ENCODE data around the gene MPZ. TPM values are rescaled to one million over a fixed set of nuclear protein-coding genes. Genes with fewer than 3 reads are reported as not detected.

Gene MPZ
- total RNA-seq (3.6 TPM), polyA plus RNA-seq (4.5 TPM)
- long read RNA-seq, donor 1, result 0 reads
- long read RNA-seq, donor 2, partial matches to known transcripts, result 13 of 16 reads
- long read RNA-seq, donor 2, other reads (novel, unspliced or antisense), result 0 of 16 reads
- long read RNA-seq, donor 3, partial matches to known transcripts, result 0 of 3 reads
- long read RNA-seq, donor 3, other reads (novel, unspliced or antisense), result 0 of 3 reads
- long read RNA-seq, donor 4, partial matches to known transcripts, result 0 of 1 reads
- long read RNA-seq, donor 4, other reads (novel, unspliced or antisense), result 0 of 1 reads
- long read RNA-seq, donor 5, partial matches to known transcripts, result 0 of 2 reads
- long read RNA-seq, donor 5, other reads (novel, unspliced or antisense), result 0 of 2 reads
- long read RNA-seq, donor 6, partial matches to known transcripts, result 0 of 1 reads
- long read RNA-seq, donor 6, other reads (novel, unspliced or antisense), result 0 of 1 reads
- long read RNA-seq, donor 7, result 0 reads
- long read RNA-seq, donor 8, result 0 reads
- long read RNA-seq, donor 9, partial matches to known transcripts, result 0 of 2 reads
- long read RNA-seq, donor 9, other reads (novel, unspliced or antisense), result 0 of 2 reads
- long read RNA-seq, donor 10, partial matches to known transcripts, result 0 of 1 reads
- long read RNA-seq, donor 10, other reads (novel, unspliced or antisense), result 0 of 1 reads

DNA sequence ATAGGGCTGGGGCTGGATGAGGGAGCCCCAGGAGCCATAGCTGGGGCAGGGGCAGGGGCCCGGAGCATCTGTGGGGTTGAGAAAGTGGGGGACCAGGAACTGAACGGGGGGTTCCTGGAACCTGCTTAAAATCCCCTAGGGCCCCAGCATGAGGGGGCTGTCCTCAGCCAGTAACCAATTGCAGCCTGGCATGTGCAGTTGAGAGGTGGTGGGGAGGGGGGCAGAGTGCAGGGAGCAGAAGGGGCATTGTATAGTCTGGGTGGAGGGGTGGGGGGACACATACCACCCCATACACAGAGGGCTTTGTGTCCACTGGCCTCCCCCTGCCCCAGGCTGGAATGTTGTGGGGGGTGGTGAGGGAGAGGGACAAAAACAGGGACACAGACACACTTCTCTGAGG lies at the start of gene MPZ:
Gene MPZ (minus strand): TSS at position 101 of the 400 bp plus-strand sequence. CDS start 63 bp downstream, at position 38.
- Histone ChIP-seq H3K27ac (ENCODE audit: low read depth in 1 of 2, low read length in 1 of 2) (no peak within 1 kb of the TSS), H3K36me3 (ENCODE audit: control insufficient read depth in 2 of 2, insufficient read depth in 2 of 2, low read length in 1 of 2) (no peaks in the 10 kb centered on the region), H3K27me3 (ENCODE audit: control insufficient read depth in 2 of 2, insufficient read depth in 1 of 2, low read length in 1 of 2) (peaks cover 2 to 6% of the 10 kb centered on the region in 2 donors), H3K4me3 (ENCODE audit: low read length in 2 of 2) (no peak within 1 kb of the TSS), H3K9me3 (ENCODE audit: control insufficient read depth in 2 of 2, insufficient read depth in 1 of 2, low read length in 1 of 2) (no peaks in the 10 kb centered on the region), H3K4me1 (ENCODE audit: control insufficient read depth in 2 of 2, insufficient read depth in 2 of 2, low read length in 2 of 2) (peaks cover 12 to 17% of the 10 kb centered on the region in 2 donors)
- WGBS, result 76% methylated on average over 2 of the region's 2 CpGs
- no peak for DNase-seq (ENCODE audit: low read depth in 6 of 9, low spot score in 9 of 9)

DNA sequence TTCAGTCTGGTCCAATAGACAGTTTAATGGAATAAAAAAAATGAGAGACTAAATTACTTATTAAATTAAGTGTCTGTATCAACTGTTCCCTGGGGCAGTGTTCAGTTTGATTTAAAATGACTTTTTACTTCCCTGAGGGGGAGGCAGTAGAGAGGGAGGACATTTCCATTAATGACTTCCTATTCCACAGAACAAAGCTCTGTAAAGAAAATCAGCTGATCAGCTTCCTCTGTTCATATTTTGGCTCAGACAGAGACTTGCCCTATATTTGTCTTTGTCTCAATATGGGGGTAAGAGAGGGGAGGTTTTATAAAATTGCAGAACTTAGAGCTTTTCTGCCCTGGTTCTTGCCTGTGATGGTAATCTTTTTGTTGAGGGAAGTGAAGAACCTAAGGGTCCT lies 49.5 kb upstream of the MPZ start:
- Histone ChIP-seq H3K4me3 (ENCODE audit: low read length in 2 of 2) (no peak overlapping the region), H3K27me3 (ENCODE audit: control insufficient read depth in 2 of 2, insufficient read depth in 1 of 2, low read length in 1 of 2) (no peaks in the 10 kb centered on the region), H3K9me3 (ENCODE audit: control insufficient read depth in 2 of 2, insufficient read depth in 1 of 2, low read length in 1 of 2) (no peaks in the 10 kb centered on the region), H3K36me3 (ENCODE audit: control insufficient read depth in 2 of 2, insufficient read depth in 2 of 2, low read length in 1 of 2) (peaks cover 17 to 30% of the 10 kb centered on the region in 2 donors), H3K4me1 (ENCODE audit: control insufficient read depth in 2 of 2, insufficient read depth in 2 of 2, low read length in 2 of 2) (no peaks in the 10 kb centered on the region), H3K27ac (ENCODE audit: low read depth in 1 of 2, low read length in 1 of 2) (no peak overlapping the region)
- DNase-seq (ENCODE audit: low read depth in 6 of 9, low spot score in 9 of 9), result no peak

DNA sequence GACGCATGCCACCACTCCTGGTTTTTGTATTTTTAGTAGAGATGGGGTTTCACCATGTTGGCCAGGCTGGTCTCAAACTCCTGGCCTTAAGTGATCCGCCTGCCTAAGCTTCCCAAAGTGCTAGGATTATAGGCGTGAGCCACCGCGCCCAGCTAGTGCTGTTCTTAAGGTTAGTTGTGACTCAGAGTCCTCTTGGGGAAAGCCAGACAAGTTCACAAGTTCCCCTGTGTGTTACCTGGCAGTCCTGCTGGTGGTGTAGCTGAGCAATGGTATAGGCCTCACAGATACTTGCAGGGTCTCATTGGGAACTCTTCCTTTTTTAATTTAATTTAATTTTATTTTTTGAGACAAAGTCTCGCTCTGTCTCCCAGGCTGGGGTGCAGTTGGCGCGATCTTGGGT lies 47.3 kb upstream of the MPZ start:
- Histone ChIP-seq H3K4me1 (ENCODE audit: control insufficient read depth in 2 of 2, insufficient read depth in 2 of 2, low read length in 2 of 2) (no peaks in the 10 kb centered on the region), H3K27me3 (ENCODE audit: control insufficient read depth in 2 of 2, insufficient read depth in 1 of 2, low read length in 1 of 2) (no peaks in the 10 kb centered on the region), H3K27ac (ENCODE audit: low read depth in 1 of 2, low read length in 1 of 2) (no peak overlapping the region), H3K9me3 (ENCODE audit: control insufficient read depth in 2 of 2, insufficient read depth in 1 of 2, low read length in 1 of 2) (no peaks in the 10 kb centered on the region), H3K4me3 (ENCODE audit: low read length in 2 of 2) (no peak overlapping the region), H3K36me3 (ENCODE audit: control insufficient read depth in 2 of 2, insufficient read depth in 2 of 2, low read length in 1 of 2) (peaks cover 13 to 21% of the 10 kb centered on the region in 2 donors)
- WGBS, result 97% methylated on average over 8 of the region's 8 CpGs
- DNase-seq (ENCODE audit: low read depth in 6 of 9, low spot score in 9 of 9), result no peak

DNA sequence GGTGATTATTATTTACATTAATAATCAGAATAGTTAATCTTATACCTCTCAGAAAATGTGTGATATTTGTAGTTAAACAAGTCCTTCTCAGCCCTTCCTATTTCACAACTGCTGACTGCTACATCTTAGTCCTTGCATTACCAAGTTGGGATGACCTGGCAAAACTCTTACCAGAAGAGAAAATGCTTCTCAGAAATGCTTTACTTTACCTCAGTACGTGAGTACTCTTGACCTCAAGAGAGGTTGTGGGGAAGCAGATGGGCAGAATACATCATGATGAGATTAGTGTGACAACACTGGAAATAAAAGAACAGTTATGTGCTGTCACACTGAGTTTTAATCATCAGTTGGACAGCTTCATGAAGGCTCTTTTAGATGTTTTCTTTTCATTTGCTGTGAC lies 41.7 kb upstream of the MPZ start:
- Histone ChIP-seq H3K27me3 (ENCODE audit: control insufficient read depth in 2 of 2, insufficient read depth in 1 of 2, low read length in 1 of 2) (no peaks in the 10 kb centered on the region), H3K4me1 (ENCODE audit: control insufficient read depth in 2 of 2, insufficient read depth in 2 of 2, low read length in 2 of 2) (no peaks in the 10 kb centered on the region), H3K27ac (ENCODE audit: low read depth in 1 of 2, low read length in 1 of 2) (no peak overlapping the region), H3K4me3 (ENCODE audit: low read length in 2 of 2) (no peak overlapping the region), H3K9me3 (ENCODE audit: control insufficient read depth in 2 of 2, insufficient read depth in 1 of 2, low read length in 1 of 2) (no peaks in the 10 kb centered on the region), H3K36me3 (ENCODE audit: control insufficient read depth in 2 of 2, insufficient read depth in 2 of 2, low read length in 1 of 2) (peaks cover 7 to 9% of the 10 kb centered on the region in 2 donors)
- no peak for DNase-seq (ENCODE audit: low read depth in 6 of 9, low spot score in 9 of 9)
- 96% methylated on average over 1 of the region's 1 CpG for WGBS

DNA sequence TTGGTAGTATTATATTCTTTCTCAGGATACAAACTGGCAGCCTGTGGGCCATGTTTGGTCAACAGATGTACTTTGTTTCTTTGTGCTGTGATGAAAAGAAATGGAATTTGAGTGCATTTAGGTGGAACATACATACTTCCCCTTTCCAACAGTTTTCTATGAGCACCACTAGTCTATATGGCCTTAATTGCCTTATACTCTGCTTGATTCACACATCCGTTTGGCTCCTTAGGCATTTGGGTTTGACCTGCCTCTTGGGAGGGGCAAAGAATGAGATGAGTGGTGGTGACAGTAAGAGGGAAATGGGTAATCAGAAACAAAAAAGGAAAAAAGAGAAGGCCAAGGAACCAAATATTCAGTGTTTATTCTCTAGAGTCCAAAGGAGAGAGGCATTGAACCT lies 40.9 kb upstream of the MPZ start:
- Histone ChIP-seq H3K36me3 (ENCODE audit: control insufficient read depth in 2 of 2, insufficient read depth in 2 of 2, low read length in 1 of 2) (peaks cover 6 to 9% of the 10 kb centered on the region in 2 donors), H3K4me1 (ENCODE audit: control insufficient read depth in 2 of 2, insufficient read depth in 2 of 2, low read length in 2 of 2) (no peaks in the 10 kb centered on the region), H3K27me3 (ENCODE audit: control insufficient read depth in 2 of 2, insufficient read depth in 1 of 2, low read length in 1 of 2) (no peaks in the 10 kb centered on the region), H3K9me3 (ENCODE audit: control insufficient read depth in 2 of 2, insufficient read depth in 1 of 2, low read length in 1 of 2) (no peaks in the 10 kb centered on the region), H3K27ac (ENCODE audit: low read depth in 1 of 2, low read length in 1 of 2) (no peak overlapping the region), H3K4me3 (ENCODE audit: low read length in 2 of 2) (no peak overlapping the region)
- DNase-seq (ENCODE audit: low read depth in 6 of 9, low spot score in 9 of 9), result no peak
- WGBS, result 97% methylated on average over 1 of the region's 1 CpG

DNA sequence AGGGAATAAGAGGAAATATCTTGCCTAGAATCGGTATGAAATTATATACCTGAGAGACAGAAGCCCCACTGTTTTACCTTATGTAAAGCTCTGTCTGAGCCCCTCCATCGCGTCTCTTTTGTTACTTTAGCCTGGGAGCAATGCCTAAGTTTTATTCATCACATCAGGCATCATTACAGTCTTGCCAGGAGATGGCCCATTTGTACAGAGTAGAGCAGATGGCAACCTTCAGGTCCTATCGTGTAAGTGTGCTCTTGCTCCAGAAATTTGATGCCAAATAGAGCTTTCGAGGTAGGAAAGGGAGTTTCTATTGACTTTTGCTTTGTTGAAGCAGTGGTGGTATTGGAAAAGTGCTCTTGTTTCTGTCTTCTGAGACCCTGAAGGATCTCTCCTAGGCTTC lies 33.1 kb upstream of the MPZ start:
- Histone ChIP-seq H3K27me3 (ENCODE audit: control insufficient read depth in 2 of 2, insufficient read depth in 1 of 2, low read length in 1 of 2) (no peaks in the 10 kb centered on the region), H3K4me3 (ENCODE audit: low read length in 2 of 2) (no peak overlapping the region), H3K27ac (ENCODE audit: low read depth in 1 of 2, low read length in 1 of 2) (no peak overlapping the region), H3K9me3 (ENCODE audit: control insufficient read depth in 2 of 2, insufficient read depth in 1 of 2, low read length in 1 of 2) (no peaks in the 10 kb centered on the region), H3K4me1 (ENCODE audit: control insufficient read depth in 2 of 2, insufficient read depth in 2 of 2, low read length in 2 of 2) (no peaks in the 10 kb centered on the region), H3K36me3 (ENCODE audit: control insufficient read depth in 2 of 2, insufficient read depth in 2 of 2, low read length in 1 of 2) (peaks cover 20 to 32% of the 10 kb centered on the region in 2 donors)
- 97% methylated on average over 5 of the region's 5 CpGs for WGBS
- DNase-seq (ENCODE audit: low read depth in 6 of 9, low spot score in 9 of 9), result no peak

DNA sequence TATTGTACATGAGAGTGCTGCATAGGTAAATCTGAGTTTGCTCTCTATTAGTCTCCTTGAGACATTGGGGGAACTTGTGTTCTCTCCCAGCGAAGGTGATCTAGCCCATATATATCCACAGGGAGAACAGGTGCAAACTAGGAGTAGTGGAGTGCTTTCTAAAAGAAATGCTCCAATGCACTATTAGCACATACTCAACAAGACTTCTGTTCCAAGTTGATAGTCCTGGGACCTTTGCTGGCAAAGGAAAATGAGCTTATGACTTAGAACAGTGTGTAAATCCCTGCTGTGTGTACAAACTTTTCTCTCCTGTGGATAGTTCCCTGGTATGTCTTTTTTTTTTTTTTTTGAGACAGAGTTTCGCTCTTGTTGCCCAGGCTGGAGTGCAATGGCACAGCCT lies 32.4 kb upstream of the MPZ start:
- no peak overlapping the region for H3K4me3 ChIP-seq (ENCODE audit: low read length in 2 of 2)
- no peaks in the 10 kb centered on the region for H3K9me3 ChIP-seq (ENCODE audit: control insufficient read depth in 2 of 2, insufficient read depth in 1 of 2, low read length in 1 of 2)
- no peak overlapping the region for H3K27ac ChIP-seq (ENCODE audit: low read depth in 1 of 2, low read length in 1 of 2)
- no peak for DNase-seq (ENCODE audit: low read depth in 6 of 9, low spot score in 9 of 9)
- H3K4me1 ChIP-seq (ENCODE audit: control insufficient read depth in 2 of 2, insufficient read depth in 2 of 2, low read length in 2 of 2), result no peaks in the 10 kb centered on the region
- no peaks in the 10 kb centered on the region for H3K27me3 ChIP-seq (ENCODE audit: control insufficient read depth in 2 of 2, insufficient read depth in 1 of 2, low read length in 1 of 2)
- peaks cover 22 to 32% of the 10 kb centered on the region in 2 donors for H3K36me3 ChIP-seq (ENCODE audit: control insufficient read depth in 2 of 2, insufficient read depth in 2 of 2, low read length in 1 of 2)
- 98% methylated on average over 2 of the region's 2 CpGs for WGBS

DNA sequence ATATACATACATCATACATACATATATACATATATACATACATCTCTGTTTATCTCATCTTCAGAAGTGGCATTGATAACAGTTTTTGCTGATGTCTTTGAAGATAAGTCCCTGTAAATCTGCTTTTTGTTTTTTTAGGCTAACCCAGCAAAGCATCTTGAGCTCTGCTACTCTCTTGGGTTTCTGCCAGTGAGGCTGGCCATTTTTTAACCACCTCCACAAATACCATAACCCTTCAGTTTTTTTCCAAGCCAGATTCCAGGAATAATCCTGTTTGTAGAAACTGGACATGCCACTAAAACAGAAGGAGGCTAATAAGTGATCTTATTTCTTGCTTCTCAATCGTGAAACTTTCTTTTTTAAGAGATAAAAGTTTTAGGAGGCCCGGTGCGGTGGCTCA lies 26.0 kb upstream of the MPZ start:
- no peak for DNase-seq (ENCODE audit: low read depth in 6 of 9, low spot score in 9 of 9)
- H3K27ac ChIP-seq (ENCODE audit: low read depth in 1 of 2, low read length in 1 of 2), result no peak overlapping the region
- peaks cover 31 to 42% of the 10 kb centered on the region in 2 donors for H3K36me3 ChIP-seq (ENCODE audit: control insufficient read depth in 2 of 2, insufficient read depth in 2 of 2, low read length in 1 of 2)
- no peaks in the 10 kb centered on the region for H3K9me3 ChIP-seq (ENCODE audit: control insufficient read depth in 2 of 2, insufficient read depth in 1 of 2, low read length in 1 of 2)
- no peaks in the 10 kb centered on the region for H3K27me3 ChIP-seq (ENCODE audit: control insufficient read depth in 2 of 2, insufficient read depth in 1 of 2, low read length in 1 of 2)
- 98% methylated on average over 3 of the region's 3 CpGs for WGBS
- H3K4me3 ChIP-seq (ENCODE audit: low read length in 2 of 2), result no peak overlapping the region
- H3K4me1 ChIP-seq (ENCODE audit: control insufficient read depth in 2 of 2, insufficient read depth in 2 of 2, low read length in 2 of 2), result no peaks in the 10 kb centered on the region

DNA sequence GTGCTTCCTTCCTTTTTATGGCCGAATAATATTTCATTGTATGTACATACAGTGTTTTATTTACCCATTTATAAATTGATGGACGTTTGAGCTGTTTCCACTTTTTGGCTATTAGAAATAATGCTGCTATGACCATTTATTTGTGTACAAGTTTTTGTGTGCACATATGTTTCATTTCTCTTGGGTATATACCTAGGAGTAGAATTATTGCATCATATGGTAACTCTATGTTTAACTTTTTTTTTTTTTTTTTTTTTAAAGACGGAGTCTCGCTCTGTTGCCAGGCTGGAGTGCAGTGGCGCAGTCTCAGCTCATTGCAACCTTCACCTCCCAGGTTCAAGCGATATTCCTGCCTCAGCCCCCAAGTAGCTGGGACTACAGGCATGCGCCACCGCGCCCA lies 23.4 kb upstream of the MPZ start:
- Histone ChIP-seq H3K4me1 (ENCODE audit: control insufficient read depth in 2 of 2, insufficient read depth in 2 of 2, low read length in 2 of 2) (no peaks in the 10 kb centered on the region), H3K9me3 (ENCODE audit: control insufficient read depth in 2 of 2, insufficient read depth in 1 of 2, low read length in 1 of 2) (no peaks in the 10 kb centered on the region), H3K4me3 (ENCODE audit: low read length in 2 of 2) (no peak overlapping the region), H3K27me3 (ENCODE audit: control insufficient read depth in 2 of 2, insufficient read depth in 1 of 2, low read length in 1 of 2) (no peaks in the 10 kb centered on the region), H3K27ac (ENCODE audit: low read depth in 1 of 2, low read length in 1 of 2) (no peak overlapping the region), H3K36me3 (ENCODE audit: control insufficient read depth in 2 of 2, insufficient read depth in 2 of 2, low read length in 1 of 2) (peaks cover 25 to 52% of the 10 kb centered on the region in 2 donors)
- DNase-seq (ENCODE audit: low read depth in 6 of 9, low spot score in 9 of 9), result no peak
- WGBS, result over 99% methylated on average over 9 of the region's 9 CpGs

Data from thymus (tissue), 14 donors.